Endodermal cell (in vitro differentiated cells): ENCODE results near the gene CCR5AS.

Experiments
- DNase-seq: peaks from one replicate; pipeline ENCODE4 v3.0.0-alpha.2; 2017
- H3K27ac ChIP-seq: 2 replicates; pipeline ENCODE4 v1.5.1; 2013; ENCODE audit warnings: mild to moderate bottlenecking, low read depth, low read length, moderate library complexity
- H3K27me3 ChIP-seq: 2 replicates; pipeline ENCODE4 v1.6.1; 2013; ENCODE audit warnings: mild to moderate bottlenecking, low read length, moderate library complexity; ENCODE audit not compliant: insufficient read depth, control insufficient read depth, poor library complexity, severe bottlenecking
- H3K36me3 ChIP-seq: 2 replicates; pipeline ENCODE4 v1.7.0; 2013; ENCODE audit warnings: mild to moderate bottlenecking, low read length, moderate library complexity; ENCODE audit not compliant: control insufficient read depth, insufficient read depth
- H3K4me1 ChIP-seq: one replicate; pipeline ENCODE4 v1.7.0; 2013; ENCODE audit warnings: low read length; ENCODE audit not compliant: control insufficient read depth, insufficient read depth
- H3K4me3 ChIP-seq: 2 replicates; pipeline ENCODE4 v1.5.1; 2013; ENCODE audit warnings: mild to moderate bottlenecking, low read length, moderate library complexity
- H3K9ac ChIP-seq: 2 replicates; pipeline ENCODE4 v1.6.1; 2013; ENCODE audit warnings: mild to moderate bottlenecking, low read length, moderate library complexity; ENCODE audit not compliant: poor library complexity, severe bottlenecking; ENCODE audit errors: extremely low read depth
- H3K9me3 ChIP-seq: 2 replicates; pipeline ENCODE4 v1.6.1; 2013; ENCODE audit warnings: mild to moderate bottlenecking, low read length, moderate library complexity; ENCODE audit not compliant: control insufficient read depth
- H3K27ac Mint-ChIP-seq: 2 replicates; pipeline ENCODE4 v1.8.0; 2020; ENCODE audit warnings: mixed read lengths
- H3K27me3 Mint-ChIP-seq: 2 replicates; pipeline ENCODE4 v1.8.0; 2021; ENCODE audit warnings: mild to moderate bottlenecking, mixed read lengths; ENCODE audit not compliant: insufficient read depth
- H3K36me3 Mint-ChIP-seq: 2 replicates; pipeline ENCODE4 v1.8.0; 2020; ENCODE audit warnings: low read depth, mixed read lengths
- H3K4me1 Mint-ChIP-seq: 2 replicates; pipeline ENCODE4 v1.8.0; 2020; ENCODE audit warnings: mixed read lengths
- H3K4me3 Mint-ChIP-seq: 2 replicates; pipeline ENCODE4 v1.8.0; 2020; ENCODE audit warnings: mild to moderate bottlenecking, moderate library complexity, mixed read lengths
- H3K9me3 Mint-ChIP-seq: 2 replicates; pipeline ENCODE4 v1.8.0; 2020; ENCODE audit warnings: mild to moderate bottlenecking, mixed read lengths
- WGBS, 2 experiments: methylation state at CpG; one replicate each; pipeline versions ENCODE4 v1.1.5 to v1.1.7; 2013; ENCODE audit warnings: missing lambda C conversion rate in 2 of 2, mixed read lengths in 1 of 2; ENCODE audit not compliant: insufficient coverage in 1 of 2, insufficient read length in 1 of 2; 5-methylcytosine and 5-hydroxymethylcytosine counted together
- TF ChIP-seq, protein P1 (sequence below): fragments of 200-600 bp; sonication (generic); conservative IDR thresholded peaks from 2 replicates; pipeline ENCODE4 v1.5.0; 2021; ENCODE audit warnings: antibody characterized with exemption, mild to moderate bottlenecking

CCR5AS gene

DNA sequence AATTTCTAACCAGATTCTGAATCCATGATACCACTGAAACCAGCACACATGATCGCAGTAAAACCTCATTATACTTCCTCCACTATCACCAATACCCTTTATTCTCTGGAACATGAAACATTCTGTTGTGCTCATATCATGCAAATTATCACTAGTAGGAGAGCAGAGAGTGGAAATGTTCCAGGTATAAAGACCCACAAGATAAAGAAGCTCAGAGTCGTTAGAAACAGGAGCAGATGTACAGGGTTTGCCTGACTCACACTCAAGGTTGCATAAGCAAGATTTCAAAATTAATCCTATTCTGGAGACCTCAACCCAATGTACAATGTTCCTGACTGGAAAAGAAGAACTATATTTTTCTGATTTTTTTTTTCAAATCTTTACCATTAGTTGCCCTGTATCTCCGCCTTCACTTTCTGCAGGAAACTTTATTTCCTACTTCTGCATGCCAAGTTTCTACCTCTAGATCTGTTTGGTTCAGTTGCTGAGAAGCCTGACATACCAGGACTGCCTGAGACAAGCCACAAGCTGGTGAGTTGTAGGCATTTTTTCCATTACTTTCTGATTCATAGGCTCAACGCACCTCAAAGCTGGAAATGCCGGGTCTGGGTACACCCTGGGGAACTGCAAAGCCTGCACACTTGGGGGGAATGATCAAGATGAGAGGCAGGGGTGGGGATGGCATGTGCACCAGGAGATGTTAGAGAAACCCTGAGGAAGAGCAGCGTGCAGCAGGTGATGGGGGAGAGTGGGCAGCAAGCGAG lies 53.0 kb downstream of the CCR5AS start, which contains the start of gene CCR2:
CCR2 (plus strand) TSS at position 465 of the 764 bp plus-strand sequence. CDS start 3,417 bp downstream, outside the sequence.
- H3K27me3 ChIP-seq = peaks cover 98% of the 10 kb centered on the region
- Mint-ChIP-seq H3K27ac (no peak within 1 kb of the TSS), H3K36me3 (no peaks in the 10 kb centered on the region), H3K4me3 (no peak within 1 kb of the TSS), H3K9me3 (peaks cover under 1% of the 10 kb centered on the region), H3K4me1 (peaks cover 10% of the 10 kb centered on the region), H3K27me3 (peaks cover 96% of the 10 kb centered on the region)
- no peak for DNase-seq
- H3K4me1 ChIP-seq = peaks cover 3% of the 10 kb centered on the region
- no peaks in the 10 kb centered on the region for H3K9me3 ChIP-seq
- TF ChIP-seq, protein P1, sequence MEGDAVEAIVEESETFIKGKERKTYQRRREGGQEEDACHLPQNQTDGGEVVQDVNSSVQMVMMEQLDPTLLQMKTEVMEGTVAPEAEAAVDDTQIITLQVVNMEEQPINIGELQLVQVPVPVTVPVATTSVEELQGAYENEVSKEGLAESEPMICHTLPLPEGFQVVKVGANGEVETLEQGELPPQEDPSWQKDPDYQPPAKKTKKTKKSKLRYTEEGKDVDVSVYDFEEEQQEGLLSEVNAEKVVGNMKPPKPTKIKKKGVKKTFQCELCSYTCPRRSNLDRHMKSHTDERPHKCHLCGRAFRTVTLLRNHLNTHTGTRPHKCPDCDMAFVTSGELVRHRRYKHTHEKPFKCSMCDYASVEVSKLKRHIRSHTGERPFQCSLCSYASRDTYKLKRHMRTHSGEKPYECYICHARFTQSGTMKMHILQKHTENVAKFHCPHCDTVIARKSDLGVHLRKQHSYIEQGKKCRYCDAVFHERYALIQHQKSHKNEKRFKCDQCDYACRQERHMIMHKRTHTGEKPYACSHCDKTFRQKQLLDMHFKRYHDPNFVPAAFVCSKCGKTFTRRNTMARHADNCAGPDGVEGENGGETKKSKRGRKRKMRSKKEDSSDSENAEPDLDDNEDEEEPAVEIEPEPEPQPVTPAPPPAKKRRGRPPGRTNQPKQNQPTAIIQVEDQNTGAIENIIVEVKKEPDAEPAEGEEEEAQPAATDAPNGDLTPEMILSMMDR = no peak
- no peaks in the 10 kb centered on the region for H3K36me3 ChIP-seq
- 88 to 95% methylated on average over 6 to 7 of the region's 7 CpGs for WGBS, 2 experiments
- no peak within 1 kb of the TSS for H3K4me3 ChIP-seq
- no peak within 1 kb of the TSS for H3K9ac ChIP-seq
- no peak within 1 kb of the TSS for H3K27ac ChIP-seq

DNA sequence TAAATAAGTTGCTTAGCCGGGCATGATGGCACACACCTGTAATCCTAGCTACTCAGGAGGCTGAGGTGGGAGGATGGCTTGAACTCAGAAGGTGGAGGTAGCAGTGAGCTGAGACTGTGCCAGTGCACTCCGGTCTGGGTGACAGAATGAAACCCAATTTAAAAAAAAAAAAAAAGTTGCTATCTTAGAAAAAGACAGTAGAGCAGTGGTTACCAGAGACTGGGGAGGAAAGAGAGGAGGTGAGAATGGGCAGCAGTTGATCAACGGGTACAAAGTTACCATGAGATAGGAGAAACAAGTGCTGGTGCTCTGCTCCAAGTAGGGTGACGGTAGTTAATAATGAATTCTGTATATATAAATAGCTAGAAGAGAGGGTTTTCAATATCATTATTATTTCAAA lies 53.8 kb downstream of the CCR5AS start:
- no peak overlapping the region for H3K4me3 Mint-ChIP-seq
- no peaks in the 10 kb centered on the region for H3K36me3 Mint-ChIP-seq
- no peak overlapping the region for H3K27ac Mint-ChIP-seq
- H3K27ac ChIP-seq = no peak overlapping the region
- H3K4me3 ChIP-seq = no peak overlapping the region
- 93 to 97% methylated on average over 2 to 4 of the region's 4 CpGs for WGBS, 2 experiments
- H3K9me3 ChIP-seq = no peaks in the 10 kb centered on the region
- H3K4me1 Mint-ChIP-seq = peaks cover 10% of the 10 kb centered on the region
- TF ChIP-seq, protein P1 = no peak
- peaks cover 4% of the 10 kb centered on the region for H3K9me3 Mint-ChIP-seq
- H3K9ac ChIP-seq = no peak overlapping the region
- H3K4me1 ChIP-seq = peaks cover 3% of the 10 kb centered on the region
- no peak for DNase-seq
- H3K36me3 ChIP-seq = no peaks in the 10 kb centered on the region
- peaks cover 91% of the 10 kb centered on the region for H3K27me3 Mint-ChIP-seq
- peaks cover 90% of the 10 kb centered on the region for H3K27me3 ChIP-seq

DNA sequence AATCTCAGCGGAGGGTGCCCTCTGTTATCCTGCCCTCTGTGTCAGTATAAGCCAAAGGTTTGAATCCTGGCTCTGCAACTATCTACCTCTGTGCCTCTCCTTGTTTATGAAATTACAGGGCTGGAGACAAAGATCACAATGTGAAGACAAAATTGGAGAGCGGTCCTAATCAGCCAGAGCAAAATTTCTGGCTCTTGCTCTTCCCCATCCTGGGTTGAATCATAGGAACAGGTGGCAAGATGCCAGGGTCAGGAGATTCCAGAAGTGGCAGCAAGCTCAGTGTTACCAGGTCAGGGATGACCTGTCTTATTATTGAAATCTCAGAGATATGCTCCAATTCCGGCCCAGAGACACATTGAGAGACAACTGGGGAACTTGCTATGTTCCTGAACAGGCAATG lies 55.2 kb downstream of the CCR5AS start:
- no peak for DNase-seq

More for the DNA sequence above, 55.2 kb downstream of the CCR5AS start:
- Histone ChIP-seq H3K27me3 (peaks cover 76% of the 10 kb centered on the region), H3K36me3 (no peaks in the 10 kb centered on the region), H3K4me3 (no peak overlapping the region), H3K27ac (no peak overlapping the region), H3K4me1 (no peaks in the 10 kb centered on the region), H3K9ac (no peak overlapping the region), H3K9me3 (peaks cover 13% of the 10 kb centered on the region)
- Mint-ChIP-seq H3K4me3 (no peak overlapping the region), H3K27ac (no peak overlapping the region), H3K4me1 (peaks cover 7% of the 10 kb centered on the region), H3K36me3 (no peaks in the 10 kb centered on the region), H3K27me3 (peaks cover 77% of the 10 kb centered on the region), H3K9me3 (peaks cover 15% of the 10 kb centered on the region)
- TF ChIP-seq, protein P1 = no peak
- WGBS, 2 experiments = 93 to 94% methylated on average over 3 of the region's 3 CpGs
